ENCODE results near the gene TAF10.

- no peak for TF ChIP-seq CTCF (IDR thresholded peaks at IDR 0.05; ENCODE audit: insufficient read depth, low read depth, low read length)
- no peak for TF ChIP-seq EZH2 (IDR thresholded peaks at IDR 0.05; ENCODE audit: insufficient read depth, low read length)
Measured at GRCh38 chr11:6606471-6607189, 5.4 kb downstream of the TAF10 start.
